ENCODE data around the gene FCGBP. TPM values are rescaled to one million over a fixed set of nuclear protein-coding genes. Genes with fewer than 3 reads are reported as not detected.
"Not testable (repeated sequence)": the region's sequence is repeated elsewhere in the genome, so short reads cannot be mapped to it uniquely, and the experiment has no call there.

The FCGBP gene
- total RNA-seq, 1 experiment from 2014 or later = 8.7 TPM

DNA sequence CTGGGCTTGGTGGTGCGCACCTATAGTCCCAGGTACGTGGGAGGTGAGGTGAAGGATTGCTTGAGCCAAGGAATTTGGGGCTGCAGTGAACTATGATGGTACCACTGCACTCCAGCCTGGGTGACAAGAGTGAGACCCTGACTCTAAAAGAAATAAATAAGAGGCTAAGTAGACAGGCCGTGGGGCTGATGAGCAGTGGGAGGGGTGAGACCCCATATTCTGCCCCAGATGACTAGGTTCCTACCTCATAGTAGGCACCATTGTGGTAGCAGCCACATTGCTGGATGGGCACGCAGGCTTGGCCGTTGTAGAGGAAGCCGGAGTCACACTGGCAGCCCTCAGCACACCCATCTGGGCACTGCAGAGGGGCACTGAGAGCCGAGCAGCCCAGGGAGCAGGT is 32.8 kb downstream of the FCGBP start:
- BruUV-seq (replicated peaks); H3K9me3 ChIP-seq (ENCODE audit: low read depth, low read length, poor library complexity, severe bottlenecking); H3K4me1 ChIP-seq (ENCODE audit: insufficient read depth, low read length, poor library complexity, severe bottlenecking); CTCF ChIA-PET; H3K27ac ChIP-seq (ENCODE audit: low read depth, low read length, poor library complexity, severe bottlenecking); H3K36me3 ChIP-seq (ENCODE audit: insufficient read depth, low read length, poor library complexity, severe bottlenecking); DNase-seq (ENCODE audit: low spot score); intact Hi-C loops (cut with micrococcal nuclease; ENCODE audit: unreplicated experiment); H3K4me3 ChIP-seq (ENCODE audit: low read depth, low read length, poor library complexity, severe bottlenecking); POLR2A ChIA-PET (ENCODE audit: low non-redundant PET); H3K27me3 ChIP-seq (replicated peaks; ENCODE audit: insufficient read depth, low read depth, low read length, poor library complexity): not testable (repeated sequence)

DNA sequence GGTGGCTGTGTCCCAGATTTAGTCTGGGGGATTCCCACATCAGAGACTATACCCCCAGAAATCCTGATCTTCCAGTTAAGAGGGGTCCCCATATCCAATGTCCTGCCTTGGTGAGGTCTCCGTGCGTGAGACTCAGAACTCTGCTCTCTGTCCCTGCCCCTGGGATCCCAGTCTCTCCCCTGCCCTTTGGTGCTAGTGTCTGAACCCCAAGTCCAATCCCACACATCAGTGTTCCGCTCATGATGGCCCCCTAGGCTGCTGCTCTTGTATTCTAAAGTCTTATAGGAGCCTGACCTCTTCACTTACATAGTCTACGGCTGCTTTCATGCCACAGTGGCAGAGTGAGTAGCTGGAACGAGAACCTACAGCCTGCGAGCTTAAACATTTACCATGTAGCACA is 35.6 kb downstream of the FCGBP start:
- DNase-seq (ENCODE audit: low spot score); H3K36me3 ChIP-seq (ENCODE audit: insufficient read depth, low read length, poor library complexity, severe bottlenecking); CTCF ChIA-PET; H3K4me1 ChIP-seq (ENCODE audit: insufficient read depth, low read length, poor library complexity, severe bottlenecking); H3K27me3 ChIP-seq (replicated peaks; ENCODE audit: insufficient read depth, low read depth, low read length, poor library complexity); intact Hi-C loops (cut with micrococcal nuclease; ENCODE audit: unreplicated experiment); H3K4me3 ChIP-seq (ENCODE audit: low read depth, low read length, poor library complexity, severe bottlenecking); POLR2A ChIA-PET (ENCODE audit: low non-redundant PET); H3K9me3 ChIP-seq (ENCODE audit: low read depth, low read length, poor library complexity, severe bottlenecking); H3K27ac ChIP-seq (ENCODE audit: low read depth, low read length, poor library complexity, severe bottlenecking); BruUV-seq (replicated peaks): not testable (repeated sequence)

DNA sequence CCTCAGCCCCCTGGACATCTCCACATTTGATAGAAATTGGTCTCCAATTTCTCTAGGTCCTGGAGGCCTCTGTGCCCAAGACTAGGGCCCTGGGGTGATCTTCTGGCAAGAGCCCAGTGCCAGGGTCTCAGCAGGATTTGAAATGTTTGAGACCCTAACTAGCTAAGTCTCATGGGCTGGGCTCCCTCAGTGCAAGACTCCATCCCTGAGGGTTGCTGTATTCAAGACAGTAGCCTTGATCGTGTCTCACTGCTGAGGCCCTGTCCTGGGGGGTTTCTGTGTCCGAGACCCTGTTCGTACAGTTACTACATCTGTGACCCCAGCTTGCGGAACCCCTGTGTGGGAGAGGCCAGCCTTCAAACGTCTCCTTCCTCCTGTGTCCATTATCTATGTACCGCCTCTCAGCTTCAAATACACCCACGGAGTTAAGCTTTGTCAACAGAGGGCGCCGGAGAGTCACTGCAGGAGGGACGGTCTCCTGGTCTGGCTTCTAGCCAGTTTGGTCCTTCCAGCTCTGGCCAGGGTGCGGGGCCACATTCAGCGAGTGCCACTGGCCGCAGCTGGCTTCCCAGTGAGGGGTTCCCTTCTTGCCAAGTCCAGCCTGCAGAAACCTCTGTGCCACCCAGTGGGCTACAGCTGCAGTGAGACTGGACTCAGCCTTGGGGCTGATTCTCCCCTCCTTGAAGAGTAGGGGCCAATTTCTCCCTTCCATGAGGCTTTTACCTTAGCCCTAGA is 36.8 kb downstream of the FCGBP start:
- H3K27me3 ChIP-seq (replicated peaks; ENCODE audit: insufficient read depth, low read depth, low read length, poor library complexity); H3K4me1 ChIP-seq (ENCODE audit: insufficient read depth, low read length, poor library complexity, severe bottlenecking); H3K4me3 ChIP-seq (ENCODE audit: low read depth, low read length, poor library complexity, severe bottlenecking); H3K9me3 ChIP-seq (ENCODE audit: low read depth, low read length, poor library complexity, severe bottlenecking); H3K27ac ChIP-seq (ENCODE audit: low read depth, low read length, poor library complexity, severe bottlenecking); intact Hi-C loops (cut with micrococcal nuclease; ENCODE audit: unreplicated experiment); POLR2A ChIA-PET (ENCODE audit: low non-redundant PET); CTCF ChIA-PET; BruUV-seq (replicated peaks); H3K36me3 ChIP-seq (ENCODE audit: insufficient read depth, low read length, poor library complexity, severe bottlenecking): not testable (repeated sequence)
- TF ChIP-seq, protein P1, sequence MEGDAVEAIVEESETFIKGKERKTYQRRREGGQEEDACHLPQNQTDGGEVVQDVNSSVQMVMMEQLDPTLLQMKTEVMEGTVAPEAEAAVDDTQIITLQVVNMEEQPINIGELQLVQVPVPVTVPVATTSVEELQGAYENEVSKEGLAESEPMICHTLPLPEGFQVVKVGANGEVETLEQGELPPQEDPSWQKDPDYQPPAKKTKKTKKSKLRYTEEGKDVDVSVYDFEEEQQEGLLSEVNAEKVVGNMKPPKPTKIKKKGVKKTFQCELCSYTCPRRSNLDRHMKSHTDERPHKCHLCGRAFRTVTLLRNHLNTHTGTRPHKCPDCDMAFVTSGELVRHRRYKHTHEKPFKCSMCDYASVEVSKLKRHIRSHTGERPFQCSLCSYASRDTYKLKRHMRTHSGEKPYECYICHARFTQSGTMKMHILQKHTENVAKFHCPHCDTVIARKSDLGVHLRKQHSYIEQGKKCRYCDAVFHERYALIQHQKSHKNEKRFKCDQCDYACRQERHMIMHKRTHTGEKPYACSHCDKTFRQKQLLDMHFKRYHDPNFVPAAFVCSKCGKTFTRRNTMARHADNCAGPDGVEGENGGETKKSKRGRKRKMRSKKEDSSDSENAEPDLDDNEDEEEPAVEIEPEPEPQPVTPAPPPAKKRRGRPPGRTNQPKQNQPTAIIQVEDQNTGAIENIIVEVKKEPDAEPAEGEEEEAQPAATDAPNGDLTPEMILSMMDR (conservative IDR thresholded peaks at IDR 0.05; ENCODE audit: low read depth, low read length) = 0 out of 2 replicates have a peak, but pooled peaks have one; percentile 14
- peak; percentile 28 for DNase-seq (ENCODE audit: low spot score)

DNA sequence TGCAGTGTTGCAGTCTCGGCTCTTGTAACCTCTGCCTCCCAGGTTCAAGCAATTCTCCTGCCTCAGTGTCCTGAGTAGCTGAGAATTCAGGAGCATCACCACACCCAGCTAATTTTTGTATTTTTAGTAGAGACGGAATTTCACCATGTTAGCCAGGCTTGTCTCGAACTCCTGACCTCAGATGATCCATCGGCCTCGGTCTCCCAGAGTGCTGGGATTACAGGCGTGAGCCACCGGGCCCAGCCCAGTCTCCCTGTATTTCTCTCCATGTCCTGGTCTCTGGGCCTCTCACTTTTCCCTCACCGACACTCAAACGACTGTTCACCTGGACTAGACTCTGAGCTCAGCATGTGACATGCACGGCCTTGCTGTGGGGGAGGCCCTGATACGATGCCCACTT is 39.3 kb downstream of the FCGBP start:
- H3K4me1 ChIP-seq (ENCODE audit: insufficient read depth, low read length, poor library complexity, severe bottlenecking); DNase-seq (ENCODE audit: low spot score); CTCF ChIA-PET; H3K4me3 ChIP-seq (ENCODE audit: low read depth, low read length, poor library complexity, severe bottlenecking); POLR2A ChIA-PET (ENCODE audit: low non-redundant PET); intact Hi-C loops (cut with micrococcal nuclease; ENCODE audit: unreplicated experiment); BruUV-seq (replicated peaks); H3K27me3 ChIP-seq (replicated peaks; ENCODE audit: insufficient read depth, low read depth, low read length, poor library complexity); H3K27ac ChIP-seq (ENCODE audit: low read depth, low read length, poor library complexity, severe bottlenecking); H3K9me3 ChIP-seq (ENCODE audit: low read depth, low read length, poor library complexity, severe bottlenecking): not testable (repeated sequence)
- peaks cover 16% of the 10 kb centered on the region for H3K36me3 ChIP-seq (ENCODE audit: insufficient read depth, low read length, poor library complexity, severe bottlenecking)

DNA sequence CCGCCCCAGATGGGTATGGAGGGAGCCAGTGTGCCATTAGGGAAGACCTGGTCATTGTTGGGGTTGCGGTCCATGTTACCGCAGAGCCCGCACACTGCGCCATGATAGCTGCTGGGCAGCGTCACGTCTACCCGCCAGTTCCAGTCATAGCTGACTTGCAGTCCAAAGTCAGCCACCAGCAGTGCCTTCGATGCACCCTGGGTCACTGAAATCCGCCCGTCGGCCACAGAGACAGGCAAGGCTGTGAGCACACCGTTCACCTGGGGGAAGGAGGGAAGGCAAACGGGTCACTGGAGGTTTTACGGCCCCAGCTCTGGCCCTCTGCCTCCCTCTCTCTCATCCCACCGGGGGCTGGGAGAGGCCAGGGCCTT is 40.2 kb downstream of the FCGBP start:
- H3K4me3 ChIP-seq (ENCODE audit: low read depth, low read length, poor library complexity, severe bottlenecking); BruUV-seq (replicated peaks); CTCF ChIA-PET; POLR2A ChIA-PET (ENCODE audit: low non-redundant PET); H3K27me3 ChIP-seq (replicated peaks; ENCODE audit: insufficient read depth, low read depth, low read length, poor library complexity); H3K4me1 ChIP-seq (ENCODE audit: insufficient read depth, low read length, poor library complexity, severe bottlenecking); H3K9me3 ChIP-seq (ENCODE audit: low read depth, low read length, poor library complexity, severe bottlenecking); DNase-seq (ENCODE audit: low spot score); H3K27ac ChIP-seq (ENCODE audit: low read depth, low read length, poor library complexity, severe bottlenecking): not testable (repeated sequence)
- intact Hi-C loops (cut with micrococcal nuclease; ENCODE audit: unreplicated experiment) = loop anchor here (5.0 kb wide), 1 partner anchor 78 kb away; the partner anchor contains the start of gene PSMC4
- peaks cover 17% of the 10 kb centered on the region for H3K36me3 ChIP-seq (ENCODE audit: insufficient read depth, low read length, poor library complexity, severe bottlenecking)

DNA sequence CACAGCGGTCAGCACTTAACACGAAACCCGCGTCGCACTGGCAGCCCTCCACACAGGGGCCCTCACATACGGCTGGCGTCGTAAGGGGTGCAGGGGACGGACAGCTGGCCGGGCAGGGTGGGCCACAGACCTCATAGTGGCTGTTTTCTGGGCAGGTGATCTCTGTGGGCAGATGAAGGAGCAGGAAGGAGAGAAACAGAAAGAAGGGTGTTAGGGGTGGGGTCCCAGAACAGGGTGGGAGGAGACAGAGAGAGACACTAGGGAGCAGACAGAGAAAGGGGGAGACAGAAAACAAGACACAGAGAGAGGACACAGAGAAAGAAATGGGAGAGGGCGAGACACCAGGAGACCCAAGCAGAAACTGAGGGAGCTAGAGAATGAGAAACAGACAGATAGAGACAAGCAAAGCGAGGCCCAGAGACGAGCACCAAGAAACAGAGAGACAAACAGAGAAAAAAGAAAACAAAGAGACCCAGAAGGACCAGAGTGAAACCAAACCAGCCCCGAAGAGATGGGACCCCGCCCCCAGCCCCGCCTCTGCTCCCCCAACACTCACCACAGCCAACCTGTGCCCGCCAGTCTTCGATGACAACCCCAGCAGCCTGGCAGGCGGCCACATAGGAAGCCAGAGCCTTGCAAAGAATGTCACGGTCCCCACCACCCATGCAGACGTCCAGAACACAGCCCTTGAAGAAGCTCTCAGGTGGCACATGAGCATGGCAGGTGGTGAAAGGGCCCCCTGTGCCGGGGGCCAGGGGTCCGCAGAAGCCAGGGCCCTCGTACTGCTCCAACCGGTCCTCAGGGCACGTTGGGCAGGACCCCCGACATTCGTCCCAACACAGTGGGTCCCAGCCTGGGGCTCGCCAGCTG is 40.8 kb downstream of the FCGBP start:
- H3K4me3 ChIP-seq (ENCODE audit: low read depth, low read length, poor library complexity, severe bottlenecking); POLR2A ChIA-PET (ENCODE audit: low non-redundant PET); H3K4me1 ChIP-seq (ENCODE audit: insufficient read depth, low read length, poor library complexity, severe bottlenecking); H3K9me3 ChIP-seq (ENCODE audit: low read depth, low read length, poor library complexity, severe bottlenecking); H3K27ac ChIP-seq (ENCODE audit: low read depth, low read length, poor library complexity, severe bottlenecking); CTCF ChIA-PET; H3K27me3 ChIP-seq (replicated peaks; ENCODE audit: insufficient read depth, low read depth, low read length, poor library complexity): not testable (repeated sequence)
- peaks cover 17% of the 10 kb centered on the region for H3K36me3 ChIP-seq (ENCODE audit: insufficient read depth, low read length, poor library complexity, severe bottlenecking)
- intact Hi-C loops (cut with micrococcal nuclease; ENCODE audit: unreplicated experiment) = loop anchor here (5.0 kb wide), 1 partner anchor 79 kb away; the partner anchor contains the start of gene PSMC4
- peak; percentile 39 for DNase-seq (ENCODE audit: low spot score)
- TSS peak; percentile 59 for BruUV-seq (replicated peaks)

DNA sequence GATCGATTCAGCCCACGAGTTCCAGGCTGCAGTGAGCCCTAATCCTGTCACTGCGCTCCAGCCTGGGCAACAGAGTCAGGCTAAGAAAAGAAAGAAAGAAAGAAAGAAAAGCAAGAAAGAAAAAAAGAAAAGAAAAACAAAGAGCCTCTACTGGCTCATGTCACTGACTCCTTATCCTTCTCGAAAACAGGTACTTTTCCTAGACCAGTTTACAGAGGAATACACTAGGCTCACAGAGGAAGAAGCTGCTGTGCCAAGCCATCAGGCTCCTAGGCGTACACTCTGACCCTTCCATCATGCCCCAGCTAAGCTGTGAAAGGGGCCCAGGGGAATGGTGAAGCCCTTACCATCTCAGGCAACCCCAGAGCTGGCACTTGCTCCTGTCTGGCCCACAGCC is 41.9 kb downstream of the FCGBP start:
- CTCF ChIA-PET; H3K4me3 ChIP-seq (ENCODE audit: low read depth, low read length, poor library complexity, severe bottlenecking); H3K27me3 ChIP-seq (replicated peaks; ENCODE audit: insufficient read depth, low read depth, low read length, poor library complexity); H3K27ac ChIP-seq (ENCODE audit: low read depth, low read length, poor library complexity, severe bottlenecking); H3K4me1 ChIP-seq (ENCODE audit: insufficient read depth, low read length, poor library complexity, severe bottlenecking); BruUV-seq (replicated peaks); DNase-seq (ENCODE audit: low spot score); H3K9me3 ChIP-seq (ENCODE audit: low read depth, low read length, poor library complexity, severe bottlenecking); POLR2A ChIA-PET (ENCODE audit: low non-redundant PET): not testable (repeated sequence)
- peaks cover 17% of the 10 kb centered on the region for H3K36me3 ChIP-seq (ENCODE audit: insufficient read depth, low read length, poor library complexity, severe bottlenecking)
- intact Hi-C loops (cut with micrococcal nuclease; ENCODE audit: unreplicated experiment) = loop anchor here (5.0 kb wide), 1 partner anchor 80 kb away; the partner anchor contains the start of gene PSMC4

Measured in A673 (cell line).